K562 (cell line): ENCODE measurements around the gene SLFNL1. TPM values are rescaled to one million over a fixed set of nuclear protein-coding genes. Genes with fewer than 3 reads are reported as not detected.

Experiments used
- BACH1 ChIP-seq: fragments of 200-800 bp; sonication (Bioruptor generic); IDR thresholded peaks from 2 replicates; pipeline ENCODE4 v1.6.1; 2016; ENCODE audit warnings: missing genetic modification characterization, missing compliant biosample characterization
- BCLAF1 ChIP-seq, 2 experiments: fragments of 450-650 bp in 1 of 2; IDR thresholded peaks; 2 replicates each; pipeline ENCODE4 v1.6.1; 2011 to 2017; ENCODE audit warnings: low read depth in 2 of 2, antibody characterized with exemption in 1 of 2, borderline replicate concordance in 1 of 2, low read length in 1 of 2, mild to moderate bottlenecking in 1 of 2, mixed read lengths in 1 of 2; ENCODE audit not compliant: control insufficient read depth in 1 of 2
- KAT7 ChIP-seq: sonication (generic); formaldehyde crosslinking; IDR thresholded peaks from 2 replicates; pipeline ENCODE4 v1.8.0; 2022; ENCODE audit warnings: missing genetic modification reagents, mild to moderate bottlenecking, borderline replicate concordance
- PHB2 ChIP-seq: fragments of 450-650 bp; IDR thresholded peaks from 2 replicates; pipeline ENCODE4 v1.6.1; 2017; ENCODE audit warnings: low read depth
- ZNF212 ChIP-seq: fragments of 450-650 bp; formaldehyde crosslinking; IDR thresholded peaks from 2 replicates; pipeline ENCODE4 v1.4.0; 2020; ENCODE audit warnings: mild to moderate bottlenecking
- ZNF318 ChIP-seq, 2 experiments: fragments of 450-650 bp; IDR thresholded peaks; 2 replicates each; pipeline ENCODE4 v1.6.1; 2016; ENCODE audit warnings: mild to moderate bottlenecking in 2 of 2, borderline replicate concordance in 1 of 2, low read depth in 1 of 2, moderate library complexity in 1 of 2
- polyA plus RNA-seq, 8 experiments: library from polyadenylated mRNA; depleted of rRNA in 4 of 8; stranded (reverse) in 5 of 8; unstranded in 3 of 8; fragments of >200 nt; fragmentation: Nextera tagmentation in 2 of 8; fragmentation: Illumina TruSeq in 1 of 8; extraction: Ambion mirVana in 2 of 8; extraction: Trizol in 1 of 8; gene quantifications; 2 replicates each; pipeline versions ENCODE4 v1.2.1 to v1.2.3, GENCODE V29; 2011 to 2014; ENCODE audit warnings: inconsistent platforms in 1 of 8, missing spikeins in 1 of 8
- total RNA-seq, 7 experiments: library from RNA; depleted of rRNA in 6 of 7; stranded (reverse); fragments of >200 nt in 6 of 7; fragmentation: Illumina TruSeq in 2 of 7; extraction: Trizol in 2 of 7; gene quantifications; 2 replicates each; pipeline versions ENCODE4 v1.2.1 to v1.2.3, GENCODE V29; 2011 to 2021; ENCODE audit warnings: low replicate concordance in 1 of 7
- TF ChIP-seq, protein P1 (sequence below): IDR thresholded peaks from 2 replicates; pipeline ENCODE4 v1.6.1; 2011; ENCODE audit warnings: borderline replicate concordance, low read depth, mild to moderate bottlenecking, moderate library complexity, low read length; ENCODE audit not compliant: insufficient read depth, poor library complexity, severe bottlenecking
- TF ChIP-seq, protein P2 (sequence below): fragments of 250-450 bp; sonication (Bioruptor Pico); IDR thresholded peaks from 2 replicates; pipeline ENCODE4 v1.5.0; 2021; ENCODE audit warnings: mild to moderate bottlenecking, moderate library complexity

SLFNL1 gene
- total and polyA plus RNA-seq, 9 of the 15 experiments (the other 6 are each of a cell fraction or from before 2014, with no cell fraction given), result 0.05 to 0.14 (median 0.06) TPM; not detected in 5

- no peak for TF ChIP-seq ZNF318 (IDR thresholded peaks at IDR 0.05; ENCODE audit: borderline replicate concordance in 1 of 2, low read depth in 1 of 2)
- TF ChIP-seq ZNF212 (CRISPR knock-in tag), result no peak
- no peak for TF ChIP-seq KAT7 (CRISPR knock-in tag)
- no peak for TF ChIP-seq BACH1 (tag)
- TF ChIP-seq, protein P1, sequence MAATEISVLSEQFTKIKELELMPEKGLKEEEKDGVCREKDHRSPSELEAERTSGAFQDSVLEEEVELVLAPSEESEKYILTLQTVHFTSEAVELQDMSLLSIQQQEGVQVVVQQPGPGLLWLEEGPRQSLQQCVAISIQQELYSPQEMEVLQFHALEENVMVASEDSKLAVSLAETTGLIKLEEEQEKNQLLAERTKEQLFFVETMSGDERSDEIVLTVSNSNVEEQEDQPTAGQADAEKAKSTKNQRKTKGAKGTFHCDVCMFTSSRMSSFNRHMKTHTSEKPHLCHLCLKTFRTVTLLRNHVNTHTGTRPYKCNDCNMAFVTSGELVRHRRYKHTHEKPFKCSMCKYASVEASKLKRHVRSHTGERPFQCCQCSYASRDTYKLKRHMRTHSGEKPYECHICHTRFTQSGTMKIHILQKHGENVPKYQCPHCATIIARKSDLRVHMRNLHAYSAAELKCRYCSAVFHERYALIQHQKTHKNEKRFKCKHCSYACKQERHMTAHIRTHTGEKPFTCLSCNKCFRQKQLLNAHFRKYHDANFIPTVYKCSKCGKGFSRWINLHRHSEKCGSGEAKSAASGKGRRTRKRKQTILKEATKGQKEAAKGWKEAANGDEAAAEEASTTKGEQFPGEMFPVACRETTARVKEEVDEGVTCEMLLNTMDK, result no peak
- no peak for TF ChIP-seq PHB2
- TF ChIP-seq, protein P2, sequence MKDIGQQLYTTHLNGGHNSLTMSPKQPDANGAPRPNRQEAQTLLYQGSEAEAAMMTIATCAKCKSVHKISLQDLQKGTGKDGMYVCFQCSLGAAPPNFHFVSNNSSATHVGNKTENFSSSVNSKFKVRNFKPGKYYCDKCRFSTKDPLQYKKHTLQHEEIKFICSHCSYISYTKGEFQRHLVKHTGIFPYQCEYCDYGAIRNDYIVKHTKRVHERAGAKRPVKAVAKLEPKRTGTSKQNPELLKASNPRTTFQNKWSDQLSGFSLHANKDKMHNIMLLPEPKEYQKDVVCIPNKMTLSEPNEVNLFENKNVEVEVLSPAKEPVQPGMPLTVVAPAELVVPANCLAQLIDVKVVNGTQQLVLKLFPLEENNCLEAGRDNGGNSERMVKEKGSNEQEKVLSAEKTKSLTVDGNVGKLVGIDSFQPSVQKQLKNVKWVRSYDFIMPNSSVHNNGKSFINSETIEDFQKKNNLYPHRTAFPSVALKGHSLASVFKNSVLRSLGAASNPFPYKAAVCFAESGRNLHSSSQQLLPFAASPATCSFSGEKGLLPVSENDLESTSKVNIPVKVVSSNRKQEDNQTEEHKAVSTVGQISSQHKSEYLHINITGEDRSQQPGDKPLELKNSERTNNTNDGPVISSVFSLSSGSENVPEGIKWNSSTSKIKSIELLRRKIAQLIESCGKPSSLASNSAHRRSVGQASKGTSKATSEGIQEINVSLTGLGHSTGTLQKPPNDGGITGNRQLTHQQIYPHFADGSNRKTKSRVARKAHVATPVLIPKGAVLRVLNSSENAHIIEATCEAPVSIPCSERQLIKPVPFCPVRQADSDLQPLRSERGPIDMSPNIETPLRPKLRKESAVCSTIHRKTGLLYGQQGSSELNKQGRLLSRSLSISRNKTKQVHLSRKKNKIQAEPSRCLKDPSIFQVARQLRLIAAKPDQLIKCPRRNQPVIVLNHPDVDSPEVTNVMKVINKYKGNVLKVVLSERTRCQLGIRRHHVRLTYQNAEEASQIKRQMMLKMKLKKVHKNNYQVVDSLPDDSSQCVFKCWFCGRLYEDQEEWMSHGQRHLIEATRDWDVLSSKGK (CRISPR knock-in tag), result no peak
- no peak for TF ChIP-seq BCLAF1 (IDR thresholded peaks at IDR 0.05; ENCODE audit: borderline replicate concordance in 1 of 2, control insufficient read depth in 1 of 2, low read depth in 2 of 2, low read length in 1 of 2)
Observed at GRCh38 chr1:40980453-40981121, 40.9 kb downstream of the SLFNL1 start (continued).
